ENCODE results near the gene VPS13D.

DNA sequence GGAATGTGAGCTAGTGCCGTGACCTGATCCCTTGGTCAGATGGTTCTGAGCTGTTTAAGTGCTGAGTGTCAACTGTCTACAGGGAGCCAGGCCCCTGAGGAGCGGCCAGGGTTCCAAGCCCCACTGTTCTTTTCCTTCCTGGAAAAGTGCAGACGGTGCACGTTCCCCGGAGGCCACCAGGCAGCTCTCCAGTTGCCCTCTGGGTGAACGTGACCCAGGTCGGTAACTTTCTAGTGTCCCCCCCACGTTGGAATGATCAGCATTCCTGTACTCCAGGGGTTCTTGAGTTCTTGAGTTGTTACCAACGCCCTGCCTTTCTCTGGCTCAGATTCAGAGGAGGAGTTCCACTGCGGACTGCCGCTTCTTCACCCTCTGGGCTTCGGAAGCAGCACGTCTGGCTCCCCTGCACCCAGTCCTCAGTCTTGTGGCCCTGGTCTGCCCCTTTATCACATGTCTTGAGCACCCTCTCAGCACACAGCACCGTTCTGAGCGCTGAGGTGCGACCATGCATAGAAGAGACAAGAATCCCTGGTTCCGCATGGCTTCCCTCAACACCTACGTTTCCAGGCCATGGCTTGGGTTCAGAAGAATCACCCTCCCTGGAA lies 256.7 kb downstream of the VPS13D start:
- no peak for TF ChIP-seq POLR2A (IDR thresholded peaks at IDR 0.05)
- TF ChIP-seq, protein P1, sequence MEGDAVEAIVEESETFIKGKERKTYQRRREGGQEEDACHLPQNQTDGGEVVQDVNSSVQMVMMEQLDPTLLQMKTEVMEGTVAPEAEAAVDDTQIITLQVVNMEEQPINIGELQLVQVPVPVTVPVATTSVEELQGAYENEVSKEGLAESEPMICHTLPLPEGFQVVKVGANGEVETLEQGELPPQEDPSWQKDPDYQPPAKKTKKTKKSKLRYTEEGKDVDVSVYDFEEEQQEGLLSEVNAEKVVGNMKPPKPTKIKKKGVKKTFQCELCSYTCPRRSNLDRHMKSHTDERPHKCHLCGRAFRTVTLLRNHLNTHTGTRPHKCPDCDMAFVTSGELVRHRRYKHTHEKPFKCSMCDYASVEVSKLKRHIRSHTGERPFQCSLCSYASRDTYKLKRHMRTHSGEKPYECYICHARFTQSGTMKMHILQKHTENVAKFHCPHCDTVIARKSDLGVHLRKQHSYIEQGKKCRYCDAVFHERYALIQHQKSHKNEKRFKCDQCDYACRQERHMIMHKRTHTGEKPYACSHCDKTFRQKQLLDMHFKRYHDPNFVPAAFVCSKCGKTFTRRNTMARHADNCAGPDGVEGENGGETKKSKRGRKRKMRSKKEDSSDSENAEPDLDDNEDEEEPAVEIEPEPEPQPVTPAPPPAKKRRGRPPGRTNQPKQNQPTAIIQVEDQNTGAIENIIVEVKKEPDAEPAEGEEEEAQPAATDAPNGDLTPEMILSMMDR (IDR thresholded peaks at IDR 0.05): no peak
